Activated T-helper 1 cell treated with anti-CD3 and anti-CD28 coated beads, Interleukin-12 subunit alpha, Interleukin-12 subunit beta, Interleukin-2, Interleukin-4 antibody, amounts not matched to agents 30 ng/mL and 10 ng/mL and 1 ng/mL, durations not matched to agents 14 hours and 24 hours and 36 hours (primary cell): ENCODE data around the gene CBLIF. TPM values are rescaled to one million over a fixed set of nuclear protein-coding genes. Genes with fewer than 3 reads are reported as not detected.
"Not testable (repeated sequence)": the region's sequence is repeated elsewhere in the genome, so short reads cannot be mapped to it uniquely, and the experiment has no call there.

ENCODE experiments used
- DNase-seq: peaks from one replicate; pipeline ENCODE4 v3.0.0; 2021; ENCODE audit warnings: low spot score
- H3K27ac Mint-ChIP-seq: one replicate; pipeline ENCODE4 v1.8.0; 2021; ENCODE audit warnings: mild to moderate bottlenecking, mixed read lengths
- H3K27me3 Mint-ChIP-seq: one replicate; pipeline ENCODE4 v1.8.0; 2022; ENCODE audit warnings: mild to moderate bottlenecking, moderate library complexity, mixed read lengths; ENCODE audit not compliant: insufficient read depth
- H3K36me3 Mint-ChIP-seq: one replicate; pipeline ENCODE4 v1.8.0; 2021; ENCODE audit warnings: low read depth, mixed read lengths
- H3K4me1 Mint-ChIP-seq: one replicate; pipeline ENCODE4 v1.8.0; 2021; ENCODE audit warnings: low read depth, mixed read lengths
- H3K4me3 Mint-ChIP-seq: one replicate; pipeline ENCODE4 v1.8.0; 2021; ENCODE audit warnings: mild to moderate bottlenecking, moderate library complexity, mixed read lengths
- H3K9me3 Mint-ChIP-seq: one replicate; pipeline ENCODE4 v1.8.0; 2021; ENCODE audit warnings: mixed read lengths
- intact Hi-C: fragments of 100-400 bp; cut with micrococcal nuclease; formaldehyde crosslinking; loops from one replicate; pipeline ENCODE4 v1.15.1; 2024
- total RNA-seq: library from RNA; stranded (reverse); gene quantifications from 2 replicates; pipeline ENCODE4 v1.2.3, GENCODE V29; 2022

Gene CBLIF
- not detected in 2 replicates for total RNA-seq

GRCh38 chr11:59845399-59845798 lies at the start of gene CBLIF:
Gene CBLIF, minus strand, starts transcription at chr11:59845499. Its CDS starts 46 bp downstream, at chr11:59845453.
- no peak for DNase-seq
- H3K27ac Mint-ChIP-seq, result no peak within 1 kb of the TSS
- H3K4me3 Mint-ChIP-seq, result no peak within 1 kb of the TSS
- H3K27me3 Mint-ChIP-seq, result peaks cover 2% of the 10 kb centered on the region
- intact Hi-C loops, result no loop called here
- peaks cover 3% of the 10 kb centered on the region for H3K9me3 Mint-ChIP-seq
- H3K36me3 Mint-ChIP-seq, result no peaks in the 10 kb centered on the region
- H3K4me1 Mint-ChIP-seq, result no peaks in the 10 kb centered on the region

- Mint-ChIP-seq H3K27me3 (no peaks in the 10 kb centered on the region), H3K27ac (no peak overlapping the region), H3K4me1 (no peaks in the 10 kb centered on the region), H3K36me3 (no peaks in the 10 kb centered on the region), H3K4me3 (no peak overlapping the region), H3K9me3 (peaks cover 15% of the 10 kb centered on the region)
- intact Hi-C loops, result no loop called here
- DNase-seq, result no peak
These were observed 49.3 kb upstream of the CBLIF start for GRCh38 chr11:59894616-59895015.

- Mint-ChIP-seq H3K4me3 (no peak overlapping the region), H3K27me3 (no peaks in the 10 kb centered on the region), H3K36me3 (no peaks in the 10 kb centered on the region), H3K27ac (no peak overlapping the region), H3K4me1 (no peaks in the 10 kb centered on the region), H3K9me3 (peaks cover 31% of the 10 kb centered on the region)
- intact Hi-C loops, result no loop called here
- DNase-seq, result no peak
These were observed 46.5 kb upstream of the CBLIF start for GRCh38 chr11:59891781-59892181.

GRCh38 chr11:59887156-59887555 lies 41.9 kb upstream of the CBLIF start:
- intact Hi-C loops, H3K4me1 Mint-ChIP-seq, H3K36me3 Mint-ChIP-seq, DNase-seq, H3K27ac Mint-ChIP-seq, H3K27me3 Mint-ChIP-seq, H3K4me3 Mint-ChIP-seq: not testable (repeated sequence)
- H3K9me3 Mint-ChIP-seq, result peaks cover 31% of the 10 kb centered on the region

DNA sequence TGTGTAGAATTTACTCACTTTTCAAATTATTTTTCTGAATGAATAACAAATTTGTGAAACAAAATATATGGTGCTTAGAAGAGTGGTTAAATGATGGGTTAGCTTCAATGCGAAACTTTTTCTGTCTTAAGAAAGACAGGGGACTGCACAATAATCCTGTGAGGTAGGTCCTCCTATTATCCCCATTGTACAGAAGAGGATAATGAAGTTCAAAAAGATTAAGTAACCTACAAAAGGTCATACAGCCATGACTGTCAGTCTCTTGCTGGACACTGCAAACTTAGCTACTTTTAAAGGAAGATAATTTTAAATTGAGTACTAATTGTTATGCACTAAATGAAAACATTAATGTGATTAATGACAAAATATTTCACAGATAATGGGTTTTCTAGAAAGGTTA lies 38.3 kb upstream of the CBLIF start:
- intact Hi-C loops, result no loop called here
- Mint-ChIP-seq H3K27ac (no peak overlapping the region), H3K4me3 (no peak overlapping the region), H3K9me3 (peaks cover 6% of the 10 kb centered on the region), H3K4me1 (no peaks in the 10 kb centered on the region), H3K27me3 (peaks cover 2% of the 10 kb centered on the region), H3K36me3 (no peaks in the 10 kb centered on the region)
- no peak for DNase-seq

DNA sequence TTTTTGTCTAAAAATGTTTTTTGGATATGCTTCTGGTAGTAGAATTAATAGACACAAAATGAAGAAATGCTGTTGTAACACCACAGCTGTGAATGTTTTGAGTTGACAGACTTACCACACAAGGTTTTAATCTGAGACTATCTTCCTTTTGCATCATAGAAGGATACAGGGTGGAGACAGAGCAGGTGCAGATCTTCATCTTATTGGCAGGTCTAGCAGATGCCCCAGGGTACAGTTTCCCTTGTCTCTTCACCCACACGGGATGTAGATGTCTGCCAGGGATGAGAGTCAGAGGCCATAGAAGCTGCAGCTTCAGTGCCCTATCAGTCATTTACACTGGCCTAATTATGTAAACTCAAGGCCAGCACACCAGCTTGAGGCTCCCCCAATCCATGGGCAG lies 34.3 kb upstream of the CBLIF start:
- no peaks in the 10 kb centered on the region for H3K9me3 Mint-ChIP-seq
- no peak for DNase-seq
- peaks cover 2% of the 10 kb centered on the region for H3K27me3 Mint-ChIP-seq
- H3K36me3 Mint-ChIP-seq, result no peaks in the 10 kb centered on the region
- no peak overlapping the region for H3K4me3 Mint-ChIP-seq
- no peaks in the 10 kb centered on the region for H3K4me1 Mint-ChIP-seq
- intact Hi-C loops, result no loop called here
- H3K27ac Mint-ChIP-seq, result no peak overlapping the region

GRCh38 chr11:59878575-59878974 lies 33.3 kb upstream of the CBLIF start, which contains the start of gene OOSP3:
Gene OOSP3, plus strand, starts transcription at chr11:59878782. Its CDS starts 27 bp downstream, at chr11:59878809.
- no peaks in the 10 kb centered on the region for H3K4me1 Mint-ChIP-seq
- DNase-seq, result no peak
- intact Hi-C loops, result no loop called here
- H3K36me3 Mint-ChIP-seq, result no peaks in the 10 kb centered on the region
- no peak within 1 kb of the TSS for H3K4me3 Mint-ChIP-seq
- H3K9me3 Mint-ChIP-seq, result no peaks in the 10 kb centered on the region
- H3K27me3 Mint-ChIP-seq, result no peaks in the 10 kb centered on the region
- no peak within 1 kb of the TSS for H3K27ac Mint-ChIP-seq

DNA sequence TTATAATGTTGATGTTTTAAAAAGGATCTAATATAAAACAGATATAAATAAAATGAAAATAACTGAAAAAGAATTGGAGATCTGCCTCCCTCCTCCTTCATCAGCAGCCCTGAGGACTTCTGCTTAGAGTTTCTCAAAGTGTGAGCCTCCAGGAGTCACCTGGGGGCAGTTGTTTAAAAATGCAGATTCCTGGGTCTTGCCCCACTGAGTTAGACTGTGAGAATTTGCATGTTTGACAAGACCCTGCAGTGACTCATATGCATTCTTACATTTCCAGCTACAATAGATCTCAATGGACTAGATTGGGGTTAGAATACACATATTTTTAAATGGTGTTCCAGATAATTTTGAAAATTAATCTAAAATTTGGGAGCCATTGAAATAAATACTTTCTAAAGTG lies 32.5 kb upstream of the CBLIF start:
- intact Hi-C loops, result no loop called here
- H3K27me3 Mint-ChIP-seq, result no peaks in the 10 kb centered on the region
- H3K9me3 Mint-ChIP-seq, result no peaks in the 10 kb centered on the region
- no peak overlapping the region for H3K27ac Mint-ChIP-seq
- H3K4me1 Mint-ChIP-seq, result no peaks in the 10 kb centered on the region
- H3K4me3 Mint-ChIP-seq, result no peak overlapping the region
- no peak for DNase-seq
- no peaks in the 10 kb centered on the region for H3K36me3 Mint-ChIP-seq

- Mint-ChIP-seq H3K9me3 (no peaks in the 10 kb centered on the region), H3K4me3 (no peak overlapping the region), H3K4me1 (no peaks in the 10 kb centered on the region), H3K27ac (no peak overlapping the region), H3K27me3 (no peaks in the 10 kb centered on the region), H3K36me3 (no peaks in the 10 kb centered on the region)
- DNase-seq, result no peak
- intact Hi-C loops, result no loop called here
These were observed 32.0 kb upstream of the CBLIF start for GRCh38 chr11:59877325-59877724.

- Mint-ChIP-seq H3K27me3 (peaks cover 3% of the 10 kb centered on the region), H3K9me3 (no peaks in the 10 kb centered on the region), H3K4me3 (no peak overlapping the region), H3K36me3 (no peaks in the 10 kb centered on the region), H3K4me1 (no peaks in the 10 kb centered on the region), H3K27ac (no peak overlapping the region)
- intact Hi-C loops, result no loop called here
- no peak for DNase-seq
These were observed 30.7 kb upstream of the CBLIF start for GRCh38 chr11:59875856-59876519.

- intact Hi-C loops, result no loop called here
- Mint-ChIP-seq H3K27ac (no peak overlapping the region), H3K4me3 (no peak overlapping the region), H3K4me1 (no peaks in the 10 kb centered on the region), H3K27me3 (peaks cover 3% of the 10 kb centered on the region), H3K9me3 (peaks cover 6% of the 10 kb centered on the region), H3K36me3 (no peaks in the 10 kb centered on the region)
- DNase-seq, result no peak
These were observed 26.8 kb upstream of the CBLIF start for GRCh38 chr11:59872076-59872475.

DNA sequence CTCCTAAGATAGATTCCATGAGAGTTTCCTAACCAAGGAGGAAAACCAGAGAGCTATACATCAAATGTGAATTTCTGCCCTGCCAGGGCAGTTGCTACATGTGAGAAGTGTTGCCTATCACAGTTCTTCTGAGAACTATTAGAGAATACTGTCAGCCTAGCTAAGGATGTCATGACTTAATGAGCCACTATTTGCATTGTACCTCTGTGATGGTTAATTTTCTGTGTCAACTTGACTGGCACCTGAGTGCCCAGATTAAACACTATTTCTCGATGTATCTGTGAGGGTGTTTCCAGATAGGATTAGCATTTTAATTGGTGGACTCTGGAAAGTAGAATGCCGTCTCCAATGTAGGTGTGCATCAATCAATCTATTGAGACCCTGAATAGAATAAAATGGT lies 22.6 kb upstream of the CBLIF start:
- Mint-ChIP-seq H3K4me3 (no peak overlapping the region), H3K27ac (no peak overlapping the region), H3K9me3 (peaks cover 6% of the 10 kb centered on the region), H3K36me3 (no peaks in the 10 kb centered on the region), H3K4me1 (no peaks in the 10 kb centered on the region), H3K27me3 (peaks cover 6% of the 10 kb centered on the region)
- intact Hi-C loops, result no loop called here
- no peak for DNase-seq

GRCh38 chr11:59866836-59867235 lies 21.5 kb upstream of the CBLIF start:
- peaks cover 6% of the 10 kb centered on the region for H3K9me3 Mint-ChIP-seq
- no peaks in the 10 kb centered on the region for H3K36me3 Mint-ChIP-seq
- H3K4me1 Mint-ChIP-seq, result no peaks in the 10 kb centered on the region
- intact Hi-C loops, result no loop called here
- H3K27ac Mint-ChIP-seq, result no peak overlapping the region
- no peak overlapping the region for H3K4me3 Mint-ChIP-seq
- H3K27me3 Mint-ChIP-seq, result peaks cover 9% of the 10 kb centered on the region
- no peak for DNase-seq

DNA sequence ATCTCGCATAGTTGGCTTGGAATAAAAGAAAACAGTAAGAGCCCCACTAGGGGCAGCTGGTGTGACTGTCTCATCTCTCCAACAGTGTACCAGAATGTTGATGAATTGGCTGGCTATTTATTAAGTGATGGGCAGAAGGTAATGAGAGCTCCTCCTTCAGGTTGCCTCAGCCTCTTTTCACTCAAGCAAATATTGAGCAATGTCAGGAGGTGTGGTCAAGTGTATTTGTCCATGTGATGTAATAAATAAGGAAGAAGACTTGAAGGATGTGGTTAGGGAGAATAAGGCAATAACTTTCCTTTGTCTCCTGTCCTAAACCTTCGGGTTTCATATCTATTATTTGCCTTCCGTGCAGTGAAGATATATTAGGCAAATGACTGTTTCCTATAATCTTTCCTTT lies 21.1 kb upstream of the CBLIF start, which contains the start of gene TCN1:
Gene TCN1, minus strand, starts transcription at position 91 of the 400 bp plus-strand sequence. Its CDS starts 17 bp downstream, at position 74.
- DNase-seq, result no peak
- Mint-ChIP-seq H3K27ac (no peak within 1 kb of the TSS), H3K4me1 (no peaks in the 10 kb centered on the region), H3K36me3 (no peaks in the 10 kb centered on the region), H3K4me3 (no peak within 1 kb of the TSS), H3K9me3 (peaks cover 6% of the 10 kb centered on the region), H3K27me3 (peaks cover 6% of the 10 kb centered on the region)
- intact Hi-C loops, result no loop called here
